T47D (cell line): ENCODE results near the gene PLCB2.

ENCODE experiments used
- DNase-seq, 2 experiments: peaks; one replicate each; pipeline versions ENCODE4 v3.0.0 to v3.0.0-alpha.2; 2011 to 2012; ENCODE audit warnings: low read depth in 1 of 2, low spot score in 1 of 2
- JUND ChIP-seq: IDR thresholded peaks from 2 replicates; pipeline ENCODE4 v1.6.1; 2012; ENCODE audit warnings: low read depth
- in situ Hi-C: cut with HindIII; loops from 2 replicates; pipeline ENCODE4 v1.10.0; 2016; ENCODE audit warnings: low sequenced_read_pairs, low pct_unique_long_range_greater_than_20kb

The PLCB2 gene

DNA sequence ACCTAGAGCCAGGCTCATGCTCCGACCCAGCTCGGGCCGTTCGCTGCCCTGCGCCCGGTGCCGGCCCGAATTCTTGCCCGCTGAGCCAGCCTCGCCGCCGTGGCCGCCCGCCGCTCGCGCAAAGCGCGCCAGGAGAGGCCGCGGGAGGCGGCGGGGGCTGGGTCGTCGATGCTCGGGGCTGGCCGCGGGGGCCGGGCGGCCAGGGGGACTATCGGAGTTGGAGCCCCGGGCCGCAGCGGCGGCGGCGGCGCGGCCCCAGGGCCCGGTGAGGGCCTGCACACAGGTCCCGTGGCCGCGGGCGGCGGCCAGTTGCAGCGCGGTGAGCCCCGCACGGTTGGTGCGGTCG is 26.0 kb downstream of the PLCB2 start:
- no peak for TF ChIP-seq JUND
- in situ Hi-C loops: no loop called here
- DNase-seq: no peak

DNA sequence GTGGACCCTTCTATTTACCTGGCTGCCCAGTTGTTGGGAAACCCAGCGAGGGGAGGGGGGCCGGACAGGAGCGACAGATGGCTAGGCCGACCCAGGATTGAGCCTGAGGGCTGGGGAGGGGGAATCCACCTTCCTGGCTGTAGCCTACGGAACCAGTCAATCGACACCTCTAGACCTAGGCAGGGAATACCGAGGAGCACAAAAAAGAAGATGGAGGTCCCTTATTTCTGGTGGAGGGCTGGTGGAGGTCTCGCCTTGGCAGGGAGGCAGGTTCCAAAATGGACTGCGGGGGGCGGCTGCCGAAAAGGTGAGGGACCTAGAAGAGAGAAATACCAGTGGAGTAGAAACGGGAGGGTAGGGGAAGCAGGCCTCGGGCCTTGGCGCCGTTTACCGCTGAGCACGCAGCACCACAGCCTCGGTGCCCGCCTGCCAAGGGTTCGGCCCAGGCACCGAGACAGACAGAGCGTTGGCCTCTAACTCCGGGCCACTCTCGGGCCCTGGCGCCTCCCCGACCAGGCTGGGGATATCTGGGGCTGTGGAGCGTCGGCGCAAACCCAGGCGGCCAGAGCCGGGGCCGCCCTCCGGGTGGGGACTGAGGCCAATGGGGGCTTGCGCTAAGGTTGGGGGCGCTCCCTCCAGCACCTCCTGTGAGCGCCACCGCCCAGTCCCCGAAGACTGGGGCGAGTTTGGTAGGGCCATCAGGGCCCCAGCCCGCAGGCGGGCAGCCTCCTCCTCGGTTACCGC is 26.5 kb downstream of the PLCB2 start:
- TF ChIP-seq JUND: no peak
- in situ Hi-C loops: no loop called here
- no peak for DNase-seq

DNA sequence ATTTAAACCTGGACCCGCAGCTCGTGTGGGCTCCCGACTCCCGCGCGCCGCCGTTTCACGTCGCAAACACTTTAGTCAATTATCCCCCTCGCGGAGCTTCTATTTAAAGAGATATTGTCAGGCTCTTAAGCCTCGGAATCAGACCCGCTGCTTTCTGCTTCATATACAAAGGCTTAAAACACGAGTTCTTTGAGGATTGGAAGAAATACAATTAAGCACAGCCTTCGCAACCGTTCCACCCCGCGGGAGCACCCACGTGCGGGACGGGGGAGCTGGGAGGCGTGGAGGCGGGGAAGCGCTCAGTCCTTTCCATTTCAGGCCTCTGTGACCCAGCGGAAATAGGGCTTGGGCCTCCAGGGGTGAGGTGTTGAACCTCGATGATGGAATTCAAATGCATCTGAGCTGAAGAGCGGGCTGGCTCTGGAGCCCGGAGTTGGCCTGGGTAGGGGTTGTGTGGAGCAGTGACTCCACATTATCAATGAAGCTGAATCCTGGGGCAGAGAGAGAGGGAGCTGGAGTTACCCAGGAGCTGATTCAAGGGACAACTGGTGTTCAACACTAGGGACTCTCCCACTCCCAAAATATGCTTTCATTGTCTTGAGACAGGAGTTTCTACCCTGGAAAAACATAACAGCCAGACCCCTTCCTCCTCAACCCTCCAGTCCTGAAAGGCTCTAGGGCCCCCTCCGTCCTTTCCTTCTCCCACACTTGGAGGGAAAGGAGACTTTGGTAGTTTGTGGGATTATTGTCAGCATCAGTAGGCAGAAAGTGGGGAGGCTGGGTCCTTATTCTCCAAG is 27.3 kb downstream of the PLCB2 start:
- DNase-seq: no peak
- TF ChIP-seq JUND: no peak
- in situ Hi-C loops: no loop called here

DNA sequence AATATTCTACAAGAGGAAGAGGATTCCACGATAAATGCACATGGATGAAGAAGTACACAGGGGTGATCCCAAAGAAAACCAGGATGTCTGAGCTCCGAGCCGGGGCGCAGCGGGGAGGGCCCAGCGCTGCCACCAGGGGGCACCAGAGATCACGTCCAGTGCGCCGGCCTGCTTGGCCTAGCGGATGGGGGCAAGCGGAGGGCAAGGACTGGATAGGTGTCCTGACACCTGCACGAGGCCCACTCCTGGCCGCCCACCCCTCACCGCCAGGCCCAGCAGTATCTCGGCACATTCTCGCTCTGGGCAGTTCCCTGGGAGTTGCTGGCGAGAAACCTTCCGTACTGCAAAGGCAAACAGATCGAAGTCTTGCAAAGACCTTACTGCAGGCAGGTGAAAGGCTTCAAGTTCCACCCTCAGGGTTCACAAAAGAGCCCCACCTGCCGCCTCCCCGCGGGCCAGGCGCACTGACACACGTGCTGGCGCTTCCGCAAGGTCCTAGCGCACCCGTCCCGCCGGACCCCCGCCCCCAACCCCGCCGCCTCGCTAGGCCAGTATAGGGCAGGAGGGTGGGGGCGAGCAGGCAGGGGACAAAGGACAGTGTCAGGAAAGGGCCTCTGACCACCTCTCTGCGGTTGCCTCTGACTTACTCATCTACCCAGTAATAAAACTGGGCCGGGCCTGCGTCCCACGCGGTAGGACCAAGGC is 28.1 kb downstream of the PLCB2 start:
- in situ Hi-C loops: no loop called here
- TF ChIP-seq JUND: no peak
- peak; percentile 70 to 84 for DNase-seq

DNA sequence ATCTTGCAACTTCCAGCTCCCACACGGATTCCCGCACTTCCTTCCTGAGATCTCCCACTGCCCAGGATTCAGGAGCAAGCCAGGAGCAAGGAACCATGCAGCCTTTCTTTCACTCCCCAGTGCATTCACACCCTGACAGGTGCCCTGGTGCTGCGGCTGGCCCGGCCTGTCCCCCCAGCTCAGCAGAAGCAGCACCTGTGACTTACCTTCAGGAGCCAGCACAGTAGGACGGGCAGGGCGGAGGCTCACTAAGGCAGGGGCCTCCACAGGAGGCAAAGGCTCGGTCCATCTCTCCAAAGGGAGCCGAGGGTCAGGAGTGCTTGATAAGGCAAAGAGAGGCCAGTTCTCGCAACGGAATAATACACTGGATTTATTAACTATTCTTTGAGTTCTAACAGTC is 29.7 kb downstream of the PLCB2 start:
- in situ Hi-C loops: no loop called here
- no peak for TF ChIP-seq JUND
- no peak for DNase-seq

DNA sequence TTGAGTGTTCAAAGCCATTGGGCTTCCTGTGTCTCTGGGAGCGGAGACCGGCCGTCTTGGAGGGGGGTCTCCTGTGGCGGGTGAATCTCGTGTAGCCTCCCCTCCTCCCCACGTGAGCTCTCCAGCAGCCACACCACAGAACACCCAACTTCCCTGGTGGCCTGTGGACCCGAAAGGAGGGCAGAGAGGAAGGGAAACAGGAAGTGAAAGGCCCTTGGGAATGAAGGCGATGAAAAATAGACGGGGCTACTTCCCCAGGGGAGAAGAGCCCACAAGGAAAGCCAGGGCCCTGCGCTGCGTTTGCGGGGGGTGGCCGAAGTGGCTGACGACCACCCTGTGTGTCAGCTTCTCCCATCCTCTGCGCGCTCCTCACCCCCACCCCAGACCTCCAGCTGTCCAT is 30.3 kb downstream of the PLCB2 start:
- in situ Hi-C loops: no loop called here
- DNase-seq: no peak
- TF ChIP-seq JUND: no peak

DNA sequence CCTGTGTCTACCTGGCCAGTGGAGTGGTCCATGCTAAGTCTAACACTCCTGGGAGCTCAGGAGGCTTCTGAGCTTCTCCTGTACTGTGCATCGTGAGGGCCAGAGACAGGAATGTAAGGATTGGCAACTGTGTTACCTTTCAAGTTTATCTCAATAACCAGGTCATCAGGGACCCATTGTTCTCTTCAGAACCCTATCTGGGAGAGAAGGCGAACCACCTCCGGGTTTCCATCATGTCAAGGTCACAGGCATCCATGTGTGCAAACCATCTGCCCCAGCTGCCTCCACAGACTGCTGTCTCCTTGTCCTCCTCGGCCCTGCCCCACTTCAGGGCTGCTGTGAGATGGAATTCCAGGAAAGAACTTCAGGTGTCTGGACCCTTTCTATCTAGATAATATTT is 30.8 kb downstream of the PLCB2 start:
- in situ Hi-C loops: no loop called here
- no peak for DNase-seq
- no peak for TF ChIP-seq JUND

DNA sequence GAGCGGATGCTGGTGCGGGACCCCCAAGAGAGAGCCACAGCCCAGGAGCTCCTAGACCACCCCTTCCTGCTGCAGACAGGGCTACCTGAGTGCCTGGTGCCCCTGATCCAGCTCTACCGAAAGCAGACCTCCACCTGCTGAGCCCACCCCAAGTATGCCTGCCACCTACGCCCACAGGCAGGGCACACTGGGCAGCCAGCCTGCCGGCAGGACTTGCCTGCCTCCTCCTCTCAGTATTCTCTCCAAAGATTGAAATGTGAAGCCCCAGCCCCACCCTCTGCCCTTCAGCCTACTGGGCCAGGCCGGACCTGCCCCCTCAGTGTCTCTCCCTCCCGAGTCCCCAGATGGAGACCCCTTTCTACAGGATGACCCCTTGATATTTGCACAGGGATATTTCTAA is 31.8 kb downstream of the PLCB2 start:
- in situ Hi-C loops: no loop called here
- no peak for DNase-seq
- no peak for TF ChIP-seq JUND

DNA sequence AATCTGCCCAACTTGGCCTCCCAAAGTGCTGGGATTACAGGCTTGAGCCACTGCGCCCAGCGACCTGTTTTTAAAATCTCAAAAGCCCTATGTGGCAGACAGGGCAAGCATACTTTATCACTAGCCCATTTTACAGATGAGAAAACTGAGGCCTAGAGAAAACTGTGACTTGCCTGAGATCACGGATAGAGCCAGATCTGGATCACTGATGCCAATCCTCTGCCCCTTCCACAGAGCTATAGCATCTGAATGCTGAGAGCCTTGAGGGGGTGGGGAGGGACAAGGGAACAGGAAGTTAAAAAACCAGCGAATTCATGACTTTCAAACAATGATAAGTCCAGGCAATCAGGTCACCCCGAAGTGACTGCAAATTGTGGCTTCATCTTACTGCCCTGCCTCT is 32.2 kb downstream of the PLCB2 start:
- DNase-seq: no peak
- in situ Hi-C loops: no loop called here
- no peak for TF ChIP-seq JUND

DNA sequence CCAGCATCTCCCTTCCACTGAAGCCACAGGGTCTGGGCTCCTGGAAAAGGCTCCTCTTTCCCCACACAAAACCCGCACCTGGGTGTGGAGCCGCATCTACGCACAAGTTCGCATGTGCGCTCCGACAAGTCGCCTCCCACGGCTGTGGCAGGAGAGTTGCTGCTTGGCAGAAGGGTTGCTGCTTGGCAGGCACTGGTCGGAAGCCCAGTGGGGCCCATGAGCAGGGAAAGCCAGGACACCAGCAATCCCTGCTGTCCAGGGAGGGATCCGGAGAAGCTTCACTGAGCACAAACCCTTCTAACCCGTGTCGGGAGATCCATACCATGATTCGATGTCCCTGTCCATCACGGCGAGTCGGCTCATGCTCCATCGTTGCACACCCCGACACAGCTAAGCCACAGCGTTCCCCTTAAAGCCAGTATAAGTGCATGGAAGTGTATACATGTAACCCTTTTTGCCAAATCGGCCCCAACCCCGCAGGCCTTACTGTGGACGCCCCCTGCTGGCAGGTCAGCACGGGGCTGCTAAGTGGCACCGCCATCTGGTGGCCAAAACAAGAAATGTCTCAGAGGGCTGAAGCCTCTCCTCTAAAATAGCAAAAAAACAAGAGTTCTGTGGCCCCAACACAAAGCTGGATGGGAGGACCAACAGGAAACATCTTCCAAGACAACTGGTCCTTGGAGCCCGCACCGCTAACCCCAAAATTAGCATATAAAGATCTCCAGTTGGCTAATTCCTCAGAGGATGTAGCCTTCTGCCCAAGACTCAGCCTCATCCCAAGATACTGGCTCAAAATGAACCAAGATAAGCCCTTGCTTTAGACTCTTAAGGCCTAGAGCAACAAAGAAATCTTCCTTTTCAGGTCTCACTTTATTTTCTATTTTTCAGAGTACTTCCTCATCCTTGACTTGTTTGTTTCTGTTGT is 33.1 kb downstream of the PLCB2 start:
- in situ Hi-C loops: no loop called here

DNA sequence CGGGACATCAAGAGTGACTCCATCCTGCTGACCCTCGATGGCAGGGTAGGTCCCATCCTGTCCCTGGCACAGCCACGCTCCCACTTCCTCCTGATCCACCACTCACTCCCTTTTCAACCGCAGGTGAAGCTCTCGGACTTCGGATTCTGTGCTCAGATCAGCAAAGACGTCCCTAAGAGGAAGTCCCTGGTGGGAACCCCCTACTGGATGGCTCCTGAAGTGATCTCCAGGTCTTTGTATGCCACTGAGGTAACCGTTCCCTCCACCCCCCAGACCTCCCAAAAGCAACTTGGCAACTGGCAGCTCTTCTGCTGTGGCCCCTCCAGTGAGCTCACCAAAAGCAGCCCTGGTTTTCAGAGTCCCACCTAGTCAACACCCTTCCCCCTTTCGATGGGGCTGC is 34.3 kb downstream of the PLCB2 start:
- in situ Hi-C loops: no loop called here
- TF ChIP-seq JUND: no peak
- DNase-seq: no peak

More for the DNA sequence above, 33.1 kb downstream of the PLCB2 start:
- no peak for TF ChIP-seq JUND
- DNase-seq: peak; percentile 70 to 85

DNA sequence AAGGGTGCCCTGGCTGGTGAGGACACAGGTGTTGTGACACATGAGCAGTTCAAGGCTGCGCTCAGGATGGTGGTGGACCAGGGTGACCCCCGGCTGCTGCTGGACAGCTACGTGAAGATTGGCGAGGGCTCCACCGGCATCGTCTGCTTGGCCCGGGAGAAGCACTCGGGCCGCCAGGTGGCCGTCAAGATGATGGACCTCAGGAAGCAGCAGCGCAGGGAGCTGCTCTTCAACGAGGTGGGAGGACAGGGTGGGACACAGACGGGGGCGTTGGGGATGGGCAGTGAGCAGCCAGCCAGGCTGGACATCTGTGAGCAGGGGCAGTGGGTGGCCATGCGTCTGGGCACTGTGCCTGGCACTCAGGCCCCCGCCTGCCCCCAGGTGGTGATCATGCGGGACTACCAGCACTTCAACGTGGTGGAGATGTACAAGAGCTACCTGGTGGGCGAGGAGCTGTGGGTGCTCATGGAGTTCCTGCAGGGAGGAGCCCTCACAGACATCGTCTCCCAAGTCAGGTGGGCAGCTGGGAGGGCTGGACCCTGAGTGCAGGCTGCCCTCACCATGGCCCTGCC is 35.2 kb downstream of the PLCB2 start:
- no peak for TF ChIP-seq JUND
- in situ Hi-C loops: no loop called here
- peak in 1 of 2 experiments; percentile 42 for DNase-seq
